Astrocyte (in vitro differentiated cells and primary cell): Measurements from ENCODE around the gene CAMK2D.

ENCODE experiments used
- EZH2 ChIP-seq: IDR thresholded peaks from 2 replicates; pipeline ENCODE4 v1.6.1; 2012; ENCODE audit warnings: mild to moderate bottlenecking, low read length, inconsistent platforms; ENCODE audit not compliant: insufficient read depth
- TF ChIP-seq, protein P1 (sequence below): IDR thresholded peaks from 2 replicates; pipeline ENCODE4 v1.5.1; 2011; ENCODE audit warnings: low read depth, mild to moderate bottlenecking, inconsistent platforms, low read length, moderate library complexity; ENCODE audit not compliant: insufficient read depth

DNA sequence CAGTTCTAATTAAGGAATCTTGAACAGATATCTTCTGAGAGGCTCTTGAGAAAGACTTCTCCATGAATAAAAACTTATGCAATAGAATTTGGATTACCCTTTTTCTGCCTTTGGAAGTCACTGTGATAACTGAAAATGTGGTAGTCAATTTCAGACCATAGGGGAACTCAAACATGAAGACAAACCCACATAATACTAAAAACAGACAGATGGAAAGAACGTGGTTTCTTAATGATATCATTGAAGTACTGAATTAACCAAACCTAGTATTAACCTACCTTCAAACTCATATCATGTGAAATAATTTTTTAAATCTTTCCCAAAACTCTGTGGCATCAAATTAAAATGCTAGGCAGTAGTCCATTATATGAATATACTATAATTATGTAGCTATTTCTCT lies 153.5 kb downstream of the CAMK2D start:
- no peak for TF ChIP-seq EZH2
- TF ChIP-seq, protein P1, sequence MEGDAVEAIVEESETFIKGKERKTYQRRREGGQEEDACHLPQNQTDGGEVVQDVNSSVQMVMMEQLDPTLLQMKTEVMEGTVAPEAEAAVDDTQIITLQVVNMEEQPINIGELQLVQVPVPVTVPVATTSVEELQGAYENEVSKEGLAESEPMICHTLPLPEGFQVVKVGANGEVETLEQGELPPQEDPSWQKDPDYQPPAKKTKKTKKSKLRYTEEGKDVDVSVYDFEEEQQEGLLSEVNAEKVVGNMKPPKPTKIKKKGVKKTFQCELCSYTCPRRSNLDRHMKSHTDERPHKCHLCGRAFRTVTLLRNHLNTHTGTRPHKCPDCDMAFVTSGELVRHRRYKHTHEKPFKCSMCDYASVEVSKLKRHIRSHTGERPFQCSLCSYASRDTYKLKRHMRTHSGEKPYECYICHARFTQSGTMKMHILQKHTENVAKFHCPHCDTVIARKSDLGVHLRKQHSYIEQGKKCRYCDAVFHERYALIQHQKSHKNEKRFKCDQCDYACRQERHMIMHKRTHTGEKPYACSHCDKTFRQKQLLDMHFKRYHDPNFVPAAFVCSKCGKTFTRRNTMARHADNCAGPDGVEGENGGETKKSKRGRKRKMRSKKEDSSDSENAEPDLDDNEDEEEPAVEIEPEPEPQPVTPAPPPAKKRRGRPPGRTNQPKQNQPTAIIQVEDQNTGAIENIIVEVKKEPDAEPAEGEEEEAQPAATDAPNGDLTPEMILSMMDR: no peak
